ENCODE measurements around the gene GNAQ. TPM values are rescaled to one million over a fixed set of nuclear protein-coding genes. Genes with fewer than 3 reads are reported as not detected.
A peak's percentile ranks its signal among the peaks of the same experiment; 100 is the strongest.

GNAQ gene
- total RNA-seq, 1 donor from 2014 or later = 35.4 TPM

DNA sequence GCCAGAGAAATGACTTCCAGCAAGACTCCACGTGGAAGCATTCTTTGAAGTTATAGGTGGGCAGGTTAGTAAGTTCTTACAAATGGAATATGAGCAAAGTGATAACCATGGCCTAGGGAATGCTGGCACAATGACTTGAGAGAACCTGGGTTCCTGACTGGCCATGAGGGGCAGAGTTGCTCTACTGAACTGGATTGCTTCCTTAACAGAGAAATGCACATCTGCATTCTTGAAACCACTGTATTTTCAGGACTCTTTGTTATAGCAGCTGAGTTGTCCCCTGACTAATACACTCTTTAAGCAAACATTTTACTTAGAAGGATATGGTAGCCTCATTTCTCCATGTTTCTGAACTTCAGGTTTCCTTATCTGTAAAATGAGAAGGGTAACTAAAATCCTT, 275.2 kb downstream of the GNAQ start:
- H3K4me3 ChIP-seq (ENCODE audit: low read depth, low read length) = no peak overlapping the region
- DNase-seq (ENCODE audit: low read depth) = no peak
- H3K36me3 ChIP-seq (ENCODE audit: control insufficient read depth, insufficient read depth, low read length) = no peaks in the 10 kb centered on the region
- TF ChIP-seq, protein P1, sequence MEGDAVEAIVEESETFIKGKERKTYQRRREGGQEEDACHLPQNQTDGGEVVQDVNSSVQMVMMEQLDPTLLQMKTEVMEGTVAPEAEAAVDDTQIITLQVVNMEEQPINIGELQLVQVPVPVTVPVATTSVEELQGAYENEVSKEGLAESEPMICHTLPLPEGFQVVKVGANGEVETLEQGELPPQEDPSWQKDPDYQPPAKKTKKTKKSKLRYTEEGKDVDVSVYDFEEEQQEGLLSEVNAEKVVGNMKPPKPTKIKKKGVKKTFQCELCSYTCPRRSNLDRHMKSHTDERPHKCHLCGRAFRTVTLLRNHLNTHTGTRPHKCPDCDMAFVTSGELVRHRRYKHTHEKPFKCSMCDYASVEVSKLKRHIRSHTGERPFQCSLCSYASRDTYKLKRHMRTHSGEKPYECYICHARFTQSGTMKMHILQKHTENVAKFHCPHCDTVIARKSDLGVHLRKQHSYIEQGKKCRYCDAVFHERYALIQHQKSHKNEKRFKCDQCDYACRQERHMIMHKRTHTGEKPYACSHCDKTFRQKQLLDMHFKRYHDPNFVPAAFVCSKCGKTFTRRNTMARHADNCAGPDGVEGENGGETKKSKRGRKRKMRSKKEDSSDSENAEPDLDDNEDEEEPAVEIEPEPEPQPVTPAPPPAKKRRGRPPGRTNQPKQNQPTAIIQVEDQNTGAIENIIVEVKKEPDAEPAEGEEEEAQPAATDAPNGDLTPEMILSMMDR (IDR thresholded peaks at IDR 0.05; ENCODE audit: insufficient read depth, low read length, poor library complexity, severe bottlenecking) = no peak
- no peaks in the 10 kb centered on the region for H3K27me3 ChIP-seq (ENCODE audit: control insufficient read depth, insufficient read depth, low read length)

DNA sequence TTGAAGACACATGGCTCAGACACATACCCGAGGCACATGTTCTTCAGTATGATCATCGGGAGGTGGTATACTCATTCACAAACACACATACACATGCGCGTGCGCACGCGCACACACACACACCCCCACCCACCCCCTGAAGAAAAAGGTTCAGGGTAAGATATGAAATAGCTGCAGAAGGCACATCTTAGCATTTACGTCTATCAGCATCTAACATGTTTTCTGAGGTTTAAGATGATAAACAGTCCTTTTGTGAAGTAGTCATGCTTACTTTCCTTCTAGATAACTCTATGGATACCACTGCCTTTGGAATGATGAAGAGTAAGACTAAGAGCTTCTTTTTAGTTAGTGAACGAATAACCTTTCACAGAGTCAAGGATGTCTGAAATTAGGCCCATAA, 278.4 kb downstream of the GNAQ start:
- H3K36me3 ChIP-seq (ENCODE audit: control insufficient read depth, insufficient read depth, low read length) = no peaks in the 10 kb centered on the region
- DNase-seq (ENCODE audit: low read depth) = no peak
- no peaks in the 10 kb centered on the region for H3K27me3 ChIP-seq (ENCODE audit: control insufficient read depth, insufficient read depth, low read length)
- TF ChIP-seq, protein P1 (IDR thresholded peaks at IDR 0.05; ENCODE audit: insufficient read depth, low read length, poor library complexity, severe bottlenecking) = no peak
- H3K4me3 ChIP-seq (ENCODE audit: low read depth, low read length) = no peak overlapping the region

DNA sequence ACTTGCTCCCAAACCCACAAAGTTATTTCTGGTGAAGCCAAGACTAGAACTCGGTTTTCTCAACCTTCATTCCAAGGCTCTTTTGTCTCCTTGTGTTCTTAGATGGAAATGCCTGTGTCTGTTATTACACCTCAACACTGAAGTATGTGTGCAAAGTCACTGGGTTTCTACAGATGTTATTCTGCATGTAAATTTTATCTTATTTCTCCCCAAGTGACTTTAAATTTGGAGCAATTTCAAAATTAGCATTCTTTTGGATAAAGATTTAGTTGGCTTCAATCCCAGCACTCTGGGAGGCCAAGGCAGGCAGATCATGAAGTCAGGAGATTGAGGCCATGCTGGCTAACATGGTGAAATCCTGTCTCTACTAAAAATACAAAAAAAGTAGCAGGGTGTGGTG, 279.1 kb downstream of the GNAQ start:
- H3K4me3 ChIP-seq (ENCODE audit: low read depth, low read length) = no peak overlapping the region
- TF ChIP-seq, protein P1 (IDR thresholded peaks at IDR 0.05; ENCODE audit: insufficient read depth, low read length, poor library complexity, severe bottlenecking) = no peak
- no peak for DNase-seq (ENCODE audit: low read depth)
- no peaks in the 10 kb centered on the region for H3K36me3 ChIP-seq (ENCODE audit: control insufficient read depth, insufficient read depth, low read length)
- no peaks in the 10 kb centered on the region for H3K27me3 ChIP-seq (ENCODE audit: control insufficient read depth, insufficient read depth, low read length)

DNA sequence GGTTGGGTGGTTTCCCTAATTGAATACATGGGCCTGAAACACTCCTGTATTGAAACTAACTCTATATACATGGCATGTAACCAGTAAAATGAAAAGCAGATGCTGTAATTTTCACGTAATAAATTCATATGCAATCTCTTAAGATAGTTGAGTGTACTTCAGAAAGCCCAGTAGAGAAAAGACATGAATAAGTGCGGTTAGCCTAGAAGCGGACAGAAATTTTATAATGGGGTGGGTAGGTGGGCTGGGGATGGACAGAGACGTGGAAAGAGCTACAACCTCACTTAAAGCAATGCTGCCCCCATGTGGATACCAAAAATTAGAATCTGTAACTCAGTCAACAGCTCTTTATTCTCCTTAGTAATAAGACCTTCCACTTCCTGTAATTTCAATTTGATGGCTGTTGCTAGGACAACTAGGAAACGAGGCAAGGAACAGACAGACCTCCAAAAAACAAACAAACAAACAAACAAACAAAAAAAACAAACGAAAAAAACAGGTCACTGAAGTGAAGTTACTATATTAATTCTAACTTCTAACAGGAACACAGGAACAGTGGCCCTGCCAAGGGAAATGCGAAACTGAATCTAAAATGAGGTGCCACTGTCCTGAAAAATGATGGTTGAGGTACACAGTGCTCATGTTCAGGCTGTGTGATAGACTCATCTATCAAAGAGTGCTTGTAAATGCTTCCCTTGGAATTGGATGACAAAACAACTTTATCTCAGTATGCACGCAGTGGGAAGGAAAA, 280.1 kb downstream of the GNAQ start:
- TF ChIP-seq, protein P1 (IDR thresholded peaks at IDR 0.05; ENCODE audit: insufficient read depth, low read length, poor library complexity, severe bottlenecking) = peak; percentile 51
- no peak for DNase-seq (ENCODE audit: low read depth)
- H3K27me3 ChIP-seq (ENCODE audit: control insufficient read depth, insufficient read depth, low read length) = no peaks in the 10 kb centered on the region
- H3K4me3 ChIP-seq (ENCODE audit: low read depth, low read length) = no peak overlapping the region
- H3K36me3 ChIP-seq (ENCODE audit: control insufficient read depth, insufficient read depth, low read length) = no peaks in the 10 kb centered on the region

DNA sequence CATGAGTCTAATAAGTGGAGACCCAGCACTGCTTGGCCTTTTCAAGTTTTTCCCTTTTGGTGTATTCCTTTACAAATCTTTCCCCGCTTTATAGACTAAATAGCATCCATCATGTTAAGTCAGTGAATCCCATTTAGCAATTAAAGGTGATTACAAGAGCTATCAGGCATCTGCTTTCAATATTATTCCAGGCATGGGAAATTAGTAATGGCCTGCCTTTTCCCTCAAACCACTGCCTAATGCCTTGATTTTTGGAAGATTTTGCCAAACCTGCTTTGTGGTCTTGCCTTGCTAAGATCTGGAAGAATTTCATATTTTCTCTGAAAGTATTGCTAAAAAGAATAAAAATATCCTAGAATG, 280.6 kb downstream of the GNAQ start:
- Histone ChIP-seq H3K27me3 (ENCODE audit: control insufficient read depth, insufficient read depth, low read length) (no peaks in the 10 kb centered on the region), H3K36me3 (ENCODE audit: control insufficient read depth, insufficient read depth, low read length) (no peaks in the 10 kb centered on the region), H3K4me3 (ENCODE audit: low read depth, low read length) (no peak overlapping the region)
- TF ChIP-seq, protein P1 (IDR thresholded peaks at IDR 0.05; ENCODE audit: insufficient read depth, low read length, poor library complexity, severe bottlenecking) = no peak
- no peak for DNase-seq (ENCODE audit: low read depth)

DNA sequence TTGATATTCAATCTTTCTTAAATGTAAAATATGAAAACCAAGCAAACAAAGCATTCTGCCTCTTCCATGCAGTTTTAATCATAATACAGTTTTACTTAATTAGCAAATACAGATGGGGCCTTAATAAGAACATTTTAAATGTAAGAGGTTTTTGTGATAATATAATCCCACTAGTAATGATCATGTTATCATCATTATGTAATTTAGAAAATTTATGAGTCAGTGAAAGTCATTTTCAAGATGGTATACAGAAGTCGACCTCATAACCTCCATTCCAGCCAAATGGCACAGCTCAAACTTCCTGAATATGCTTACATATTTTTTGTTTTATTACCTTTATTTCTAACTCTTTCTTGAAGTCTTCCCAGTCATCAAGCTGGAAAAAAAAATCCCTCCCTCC, 281.3 kb downstream of the GNAQ start:
- Histone ChIP-seq H3K36me3 (ENCODE audit: control insufficient read depth, insufficient read depth, low read length) (no peaks in the 10 kb centered on the region), H3K4me3 (ENCODE audit: low read depth, low read length) (no peak overlapping the region), H3K27me3 (ENCODE audit: control insufficient read depth, insufficient read depth, low read length) (no peaks in the 10 kb centered on the region)
- TF ChIP-seq, protein P1 (IDR thresholded peaks at IDR 0.05; ENCODE audit: insufficient read depth, low read length, poor library complexity, severe bottlenecking) = no peak
- no peak for DNase-seq (ENCODE audit: low read depth)

Data from kidney epithelial cell (primary cell).